BJ (cell line): ENCODE data around the gene CPNE4. TPM values are rescaled to one million over a fixed set of nuclear protein-coding genes. Genes with fewer than 3 reads are reported as not detected.

Source experiments
- CTCF ChIA-PET: fragments of 350-600 bp; formaldehyde crosslinking; extraction: SDS; loops from one replicate; lab custom pipeline; 2021; ENCODE audit warnings: antibody characterized with exemption, inconsistent platforms; lab: Yijun Ruan, JAX
- POLR2A ChIA-PET: fragments of 300-600 bp; sonication (Branson Sonifier 250); formaldehyde crosslinking; extraction: SDS; loops from one replicate; lab custom pipeline; 2021; ENCODE audit warnings: antibody characterized with exemption; lab: Charles Lee
- DNase-seq: peaks from one replicate; pipeline ENCODE4 v3.0.0-alpha.2; 2011; ENCODE audit warnings: low read depth
- H3K27me3 ChIP-seq: 2 replicates; pipeline ENCODE4 v1.6.0; 2011; ENCODE audit warnings: low read length; ENCODE audit not compliant: control insufficient read depth, insufficient read depth
- H3K36me3 ChIP-seq: 2 replicates; pipeline ENCODE4 v1.5.1; 2011; ENCODE audit warnings: low read length; ENCODE audit not compliant: control insufficient read depth, insufficient read depth
- H3K4me3 ChIP-seq: 2 replicates; pipeline ENCODE4 v1.5.1; 2011; ENCODE audit warnings: low read depth, mild to moderate bottlenecking, control low read depth, low read length
- polyA plus RNA-seq: library from polyadenylated mRNA; depleted of rRNA; stranded (reverse); fragments of >200 nt; gene quantifications from 2 replicates; pipeline ENCODE4 v1.2.3, GENCODE V29; 2011
- TF ChIP-seq, protein P1 (sequence below): IDR thresholded peaks from 2 replicates; pipeline ENCODE4 v1.5.1; 2011; ENCODE audit warnings: low read depth, mild to moderate bottlenecking, control low read depth, inconsistent platforms, low read length, moderate library complexity; ENCODE audit not compliant: insufficient read depth

CPNE4 gene
- polyA plus RNA-seq, 1 experiment = not detected

DNA sequence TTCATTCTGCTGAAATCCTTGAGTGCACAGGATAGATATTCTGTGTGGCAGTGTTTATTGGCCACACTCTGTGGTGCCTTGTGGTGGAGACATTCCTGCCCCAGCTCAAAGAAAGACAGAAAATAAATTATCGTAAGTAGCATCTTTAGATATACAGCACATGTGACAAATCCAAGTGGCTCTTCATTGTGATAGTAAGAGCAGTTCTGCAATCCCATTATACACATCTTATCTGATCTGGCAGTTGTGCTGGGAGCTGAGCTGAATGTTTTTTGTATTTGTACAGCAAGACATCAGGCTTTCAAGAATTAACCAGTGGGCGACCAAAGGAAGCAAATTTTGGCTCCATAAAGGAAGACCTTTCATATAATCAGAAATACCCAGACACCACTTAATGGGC lies 296.7 kb downstream of the CPNE4 start:
- CTCF ChIA-PET = interaction anchor here (0.7 kb wide), 1 partner anchor 23 kb away, joined by 3 read pairs; no protein-coding TSS in a partner anchor

DNA sequence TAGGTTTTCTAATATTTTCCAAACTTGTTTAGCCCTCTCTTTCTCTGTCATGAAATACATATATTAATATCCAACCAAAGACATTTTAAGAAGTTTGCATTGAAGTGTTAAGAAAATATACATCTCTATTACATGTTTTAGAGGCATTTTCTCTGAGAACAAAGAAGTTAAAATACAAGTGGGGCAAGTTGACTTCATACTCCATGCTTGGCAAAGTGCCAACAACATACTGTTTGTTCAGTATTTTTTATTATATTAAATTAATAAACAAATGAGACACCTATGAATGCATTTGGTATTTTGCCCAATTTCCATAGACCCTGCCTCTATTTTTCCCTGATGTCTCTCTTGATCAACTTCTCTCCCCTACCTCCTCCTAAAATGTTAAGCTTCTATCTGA lies 299.3 kb downstream of the CPNE4 start:
- CTCF ChIA-PET = no interaction called here
- POLR2A ChIA-PET = interaction anchor here (0.6 kb wide), 1 partner anchor 257 kb away, joined by 7 read pairs; no protein-coding TSS in a partner anchor

More for the DNA sequence above, 296.7 kb downstream of the CPNE4 start:
- no peaks in the 10 kb centered on the region for H3K27me3 ChIP-seq
- H3K36me3 ChIP-seq = no peaks in the 10 kb centered on the region
- no peak overlapping the region for H3K4me3 ChIP-seq
- POLR2A ChIA-PET = no interaction called here
- DNase-seq = no peak
- TF ChIP-seq, protein P1, sequence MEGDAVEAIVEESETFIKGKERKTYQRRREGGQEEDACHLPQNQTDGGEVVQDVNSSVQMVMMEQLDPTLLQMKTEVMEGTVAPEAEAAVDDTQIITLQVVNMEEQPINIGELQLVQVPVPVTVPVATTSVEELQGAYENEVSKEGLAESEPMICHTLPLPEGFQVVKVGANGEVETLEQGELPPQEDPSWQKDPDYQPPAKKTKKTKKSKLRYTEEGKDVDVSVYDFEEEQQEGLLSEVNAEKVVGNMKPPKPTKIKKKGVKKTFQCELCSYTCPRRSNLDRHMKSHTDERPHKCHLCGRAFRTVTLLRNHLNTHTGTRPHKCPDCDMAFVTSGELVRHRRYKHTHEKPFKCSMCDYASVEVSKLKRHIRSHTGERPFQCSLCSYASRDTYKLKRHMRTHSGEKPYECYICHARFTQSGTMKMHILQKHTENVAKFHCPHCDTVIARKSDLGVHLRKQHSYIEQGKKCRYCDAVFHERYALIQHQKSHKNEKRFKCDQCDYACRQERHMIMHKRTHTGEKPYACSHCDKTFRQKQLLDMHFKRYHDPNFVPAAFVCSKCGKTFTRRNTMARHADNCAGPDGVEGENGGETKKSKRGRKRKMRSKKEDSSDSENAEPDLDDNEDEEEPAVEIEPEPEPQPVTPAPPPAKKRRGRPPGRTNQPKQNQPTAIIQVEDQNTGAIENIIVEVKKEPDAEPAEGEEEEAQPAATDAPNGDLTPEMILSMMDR = no peak

DNA sequence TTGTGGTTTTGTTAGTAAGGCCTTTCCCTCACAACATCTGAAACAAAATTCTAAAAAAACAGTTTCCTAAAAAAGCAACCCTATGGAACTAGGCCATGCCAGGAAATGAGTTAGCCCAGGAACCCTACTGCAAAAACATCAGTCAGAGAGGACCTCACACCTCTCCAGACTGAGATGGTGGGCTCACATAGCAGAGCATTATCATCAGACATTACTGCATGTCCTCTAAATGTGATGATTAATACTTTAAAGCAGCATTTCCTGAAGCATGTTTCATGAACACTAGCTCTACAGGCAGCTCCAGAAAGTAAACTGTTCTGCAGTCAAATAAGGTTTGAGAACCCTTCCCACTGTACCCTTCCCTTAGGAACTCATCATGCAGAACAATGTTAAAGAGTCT lies 299.7 kb downstream of the CPNE4 start:
- ChIA-PET CTCF (no interaction called here), POLR2A (interaction anchor here (0.6 kb wide), 1 partner anchor 257 kb away, joined by 7 read pairs; no protein-coding TSS in a partner anchor)
- Histone ChIP-seq H3K4me3 (no peak overlapping the region), H3K36me3 (no peaks in the 10 kb centered on the region), H3K27me3 (no peaks in the 10 kb centered on the region)
- TF ChIP-seq, protein P1 = no peak
- peak; percentile 9 for DNase-seq

More for the DNA sequence above, 299.3 kb downstream of the CPNE4 start:
- H3K36me3 ChIP-seq = no peaks in the 10 kb centered on the region
- DNase-seq = no peak
- H3K4me3 ChIP-seq = no peak overlapping the region
- TF ChIP-seq, protein P1 = no peak
- no peaks in the 10 kb centered on the region for H3K27me3 ChIP-seq

DNA sequence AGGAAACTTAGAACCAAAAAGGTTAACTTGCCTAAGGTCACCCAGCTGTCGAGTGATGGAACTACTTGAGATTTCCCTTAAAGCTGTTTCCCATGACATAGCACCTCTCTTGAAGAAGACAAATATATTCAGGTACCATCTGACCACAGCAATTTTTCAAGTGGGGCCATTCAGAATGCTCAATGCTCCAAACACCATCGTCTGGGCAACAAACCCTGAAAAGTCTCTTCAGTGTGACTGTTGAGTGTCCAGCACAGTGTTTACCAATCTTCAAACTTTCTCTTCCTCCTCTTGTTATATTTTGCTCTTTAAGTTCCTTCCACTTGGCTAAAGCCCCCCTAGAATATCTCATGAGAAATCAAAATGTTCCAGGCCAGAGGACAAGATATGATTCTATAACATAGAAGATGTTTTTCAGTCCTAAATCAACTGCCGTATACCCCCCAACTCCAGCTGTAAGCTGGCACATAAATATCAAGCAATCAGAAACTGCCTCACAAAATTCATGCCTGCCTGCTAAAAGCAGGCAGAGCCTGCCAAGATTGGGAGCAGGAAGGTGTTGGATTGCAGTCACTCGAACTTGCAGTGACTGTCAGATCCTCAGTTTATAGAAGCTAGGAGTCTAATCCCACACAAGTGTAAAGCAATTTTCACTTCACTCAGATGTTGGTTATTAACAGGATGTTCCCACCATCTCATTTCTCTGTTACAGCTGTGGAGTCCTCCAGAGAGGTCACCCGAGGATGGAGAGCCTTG lies 301.6 kb downstream of the CPNE4 start:
- CTCF ChIA-PET = interaction anchor here (0.6 to 1.3 kb wide), 3 partner anchors 12 to 342 kb away, joined by 3 read pairs; no protein-coding TSS in a partner anchor
- H3K27me3 ChIP-seq = no peaks in the 10 kb centered on the region
- no peak for DNase-seq
- H3K36me3 ChIP-seq = no peaks in the 10 kb centered on the region
- POLR2A ChIA-PET = no interaction called here
- TF ChIP-seq, protein P1 = no peak
- H3K4me3 ChIP-seq = no peak overlapping the region

DNA sequence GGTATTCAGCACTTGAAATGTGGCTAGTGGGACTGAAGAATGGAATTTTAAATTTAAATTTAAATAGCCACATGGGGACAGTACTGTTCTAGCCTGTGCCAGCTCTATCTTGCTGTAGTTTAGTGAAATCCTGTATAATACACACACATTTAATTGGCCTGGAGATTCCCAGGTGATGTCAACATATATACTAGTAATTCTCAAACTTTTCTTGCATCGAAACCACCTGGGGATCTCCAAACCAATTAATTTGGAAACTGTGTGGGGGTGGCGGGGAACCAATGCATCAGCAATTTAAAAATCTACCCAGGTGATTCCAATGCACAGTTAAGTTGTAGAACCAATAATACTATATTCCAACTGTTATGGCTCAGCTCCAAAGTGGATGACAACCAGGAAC lies 303.1 kb downstream of the CPNE4 start:
- no peak overlapping the region for H3K4me3 ChIP-seq
- ChIA-PET CTCF (no interaction called here), POLR2A (no interaction called here)
- TF ChIP-seq, protein P1 = no peak
- no peak for DNase-seq
- no peaks in the 10 kb centered on the region for H3K36me3 ChIP-seq
- no peaks in the 10 kb centered on the region for H3K27me3 ChIP-seq
